ENCODE measurements around the gene CD59.
"Not testable (repeated sequence)": the region's sequence is repeated elsewhere in the genome, so short reads cannot be mapped to it uniquely, and the experiment has no call there.

CD59 gene

GRCh38 chr11:33664827-33665226 is 71.4 kb downstream of the CD59 start:
- DNase-seq: no peak

DNA sequence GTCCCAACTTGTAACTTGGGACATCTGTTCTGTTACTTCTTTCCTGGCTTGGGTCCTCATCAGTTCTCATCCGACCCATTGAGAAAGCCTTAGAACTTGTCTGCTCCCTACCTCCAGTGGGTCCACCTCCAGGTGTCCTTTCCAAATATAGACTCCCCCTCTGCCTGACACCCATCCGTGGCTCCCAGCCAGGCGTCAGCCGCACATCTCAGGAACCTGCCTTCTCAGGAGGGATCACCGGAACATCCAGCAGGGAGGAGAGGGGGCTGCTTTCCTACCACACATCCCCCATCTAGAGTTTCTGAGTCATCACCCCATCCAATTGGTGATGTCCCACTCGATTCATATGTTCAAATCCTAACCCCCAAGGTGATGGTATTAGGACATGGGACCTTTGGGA is 72.1 kb downstream of the CD59 start:
- no peak for DNase-seq

- no peak for DNase-seq
These were observed 73.1 kb downstream of the CD59 start for GRCh38 chr11:33663121-33663520.

DNA sequence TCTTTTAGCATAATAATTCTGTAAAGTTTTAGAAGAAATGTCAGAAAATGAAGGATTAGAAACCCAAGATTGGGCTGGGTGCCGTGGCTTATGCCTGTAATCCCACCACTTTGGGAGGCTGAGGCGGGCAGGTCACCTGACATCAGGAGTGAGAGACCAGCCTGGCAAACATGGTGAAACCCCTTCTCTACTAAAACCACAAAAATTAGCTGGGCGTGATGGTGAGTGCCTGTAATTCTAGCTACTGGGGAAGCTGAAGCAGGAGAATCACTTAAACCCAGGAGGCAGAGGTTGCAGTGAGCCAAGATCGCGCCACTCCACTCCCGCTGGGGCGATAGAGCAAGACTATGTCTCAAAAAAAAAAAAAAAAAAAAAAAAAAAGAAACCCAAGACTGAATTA is 74.7 kb downstream of the CD59 start:
- DNase-seq: not testable (repeated sequence)

DNA sequence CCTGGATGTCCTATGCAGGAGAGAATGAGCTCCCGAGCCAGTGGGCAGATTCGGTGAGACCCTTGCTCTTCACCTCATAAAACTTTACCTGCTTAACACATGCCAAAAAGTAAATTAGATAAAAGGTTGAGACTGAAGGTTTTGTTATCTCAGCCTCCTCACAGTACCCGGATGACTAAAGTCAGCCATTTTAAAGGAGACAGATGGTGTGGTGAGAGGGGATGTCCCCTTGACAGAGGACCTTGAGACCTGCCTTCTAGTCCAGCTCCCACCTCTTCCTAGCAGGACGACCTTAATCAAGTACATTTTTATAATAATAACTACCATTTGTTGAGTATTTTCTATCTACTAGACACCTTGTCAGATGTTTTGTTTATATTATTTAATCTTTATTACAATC is 75.3 kb downstream of the CD59 start:
- DNase-seq: no peak

GRCh38 chr11:33659370-33660139 is 76.7 kb downstream of the CD59 start:
- DNase-seq: no peak

- no peak for DNase-seq
These were observed 77.9 kb downstream of the CD59 start for GRCh38 chr11:33658195-33658900.

DNA sequence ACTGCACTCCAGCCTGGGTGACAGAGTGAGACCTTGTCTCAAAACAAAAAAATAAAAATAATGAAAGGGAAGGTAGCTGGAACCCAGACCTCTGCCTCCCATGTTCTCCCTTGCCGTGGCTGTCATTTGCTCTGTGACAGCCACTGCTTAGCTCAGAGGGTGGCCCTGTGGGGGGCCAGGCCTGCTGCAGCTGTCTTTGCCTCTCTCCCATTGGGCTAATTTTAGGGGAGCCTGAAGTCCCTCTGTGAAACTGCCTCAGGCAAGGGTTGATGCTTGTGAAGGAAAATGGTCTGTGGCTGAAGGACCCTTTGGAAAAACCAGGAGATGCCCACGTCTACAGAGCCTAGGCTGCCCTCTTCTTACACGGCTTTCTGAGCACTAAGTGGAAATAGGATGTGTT is 78.5 kb downstream of the CD59 start:
- DNase-seq: no peak

DNA sequence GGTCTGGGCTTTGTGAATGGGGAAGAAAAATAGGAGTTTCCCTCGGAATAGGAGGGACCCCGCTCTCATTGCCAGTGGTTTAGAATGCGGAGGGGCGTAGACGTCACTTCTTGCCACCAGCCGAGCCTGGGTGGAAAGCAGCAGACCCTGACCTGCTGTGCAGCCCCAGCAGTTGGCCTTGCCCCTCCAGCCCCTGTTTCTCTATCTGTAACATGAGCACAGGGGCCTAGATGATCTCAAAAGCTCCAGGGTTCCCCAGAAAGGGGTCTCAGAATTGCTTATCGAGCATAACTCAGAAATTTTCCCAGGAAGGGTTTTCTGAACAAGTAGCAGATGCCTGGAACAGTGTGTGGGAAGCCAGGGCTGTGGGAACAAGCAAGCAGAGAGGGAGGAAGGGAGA is 79.5 kb downstream of the CD59 start:
- DNase-seq: no peak

- no peak for DNase-seq
These were observed 80.2 kb downstream of the CD59 start for GRCh38 chr11:33655842-33656600.

DNA sequence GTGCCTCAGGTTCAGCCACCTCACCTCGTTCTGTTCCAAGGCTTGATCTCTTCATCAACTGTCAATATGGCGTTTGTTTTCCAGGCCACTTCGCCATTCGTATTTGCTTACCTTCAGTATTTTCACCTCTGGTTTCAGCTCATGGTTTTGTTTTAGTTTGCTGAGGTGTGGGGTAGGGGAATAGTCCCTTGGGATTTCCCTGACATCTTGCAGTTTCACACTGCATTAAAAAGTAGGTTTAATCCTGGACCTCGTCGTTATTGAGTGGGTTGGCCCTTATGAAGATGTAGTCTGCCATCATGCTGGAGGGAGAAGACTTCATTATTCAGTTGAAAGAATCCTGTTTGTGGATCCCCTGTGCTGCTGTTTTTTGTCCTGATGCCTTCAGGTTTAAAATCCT is 81.6 kb downstream of the CD59 start:
- no peak for DNase-seq
